IPS DF 6.9 (cell line): ENCODE measurements around the gene CDKN2AIPNL.

ENCODE experiments used
- DNase-seq: peaks from one replicate; pipeline ENCODE4 v3.0.0-alpha.2; 2013; ENCODE audit warnings: low read depth, low spot score
- H3K27ac ChIP-seq: one replicate; pipeline ENCODE4 v1.5.1; 2013; ENCODE audit warnings: low read length, control low read depth
- H3K27me3 ChIP-seq: 2 replicates; pipeline ENCODE4 v1.6.1; 2013; ENCODE audit warnings: mild to moderate bottlenecking, low read length; ENCODE audit not compliant: control insufficient read depth, insufficient read depth
- H3K36me3 ChIP-seq: 2 replicates; pipeline ENCODE4 v1.6.1; 2013; ENCODE audit warnings: low read length; ENCODE audit not compliant: control insufficient read depth, insufficient read depth
- H3K4me1 ChIP-seq: 2 replicates; pipeline ENCODE4 v1.6.1; 2013; ENCODE audit warnings: low read length; ENCODE audit not compliant: control insufficient read depth, insufficient read depth
- H3K4me3 ChIP-seq: 2 replicates; pipeline ENCODE4 v1.5.1; 2013; ENCODE audit warnings: mild to moderate bottlenecking, low read length
- H3K9me3 ChIP-seq: 2 replicates; pipeline ENCODE4 v1.6.1; 2013; ENCODE audit warnings: low read length, inconsistent platforms; ENCODE audit not compliant: control insufficient read depth, insufficient read depth
- WGBS: extraction: QIAGEN DNeasy Blood & Tissue Kit; methylation state at CpG from one replicate; pipeline ENCODE4 v1.1.7; 2013; ENCODE audit warnings: mixed read lengths, missing lambda C conversion rate; ENCODE audit not compliant: insufficient read length, insufficient coverage; 5-methylcytosine and 5-hydroxymethylcytosine counted together

Gene CDKN2AIPNL

DNA sequence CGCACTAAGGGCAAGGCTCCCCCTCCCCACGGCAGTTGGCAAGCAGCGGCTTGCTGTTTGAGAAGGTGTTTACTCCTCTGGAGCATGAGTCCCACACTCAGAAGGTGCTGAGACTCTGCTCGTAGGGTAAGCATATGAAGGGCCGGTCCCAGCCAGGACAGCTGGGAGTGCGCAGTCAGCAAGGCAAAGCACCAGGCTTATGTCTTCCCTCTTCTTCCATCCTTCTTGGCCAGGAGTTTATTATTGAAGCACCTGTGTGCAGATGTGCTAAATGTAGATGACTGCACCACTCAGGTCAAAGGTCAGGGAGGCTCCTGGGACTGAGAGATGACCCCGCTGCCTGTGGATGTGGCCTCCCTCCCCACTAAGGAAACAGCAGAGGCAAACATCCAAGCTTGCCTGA, 27.0 kb upstream of the CDKN2AIPNL start:
- DNase-seq = no peak
- H3K27ac ChIP-seq = no peak overlapping the region
- H3K4me3 ChIP-seq = no peak overlapping the region
- H3K4me1 ChIP-seq = peaks cover 8% of the 10 kb centered on the region
- peaks cover 11% of the 10 kb centered on the region for H3K36me3 ChIP-seq
- no peaks in the 10 kb centered on the region for H3K27me3 ChIP-seq
- no CpG with 5 or more reads among the region's 7 CpGs for WGBS
- H3K9me3 ChIP-seq = no peaks in the 10 kb centered on the region

DNA sequence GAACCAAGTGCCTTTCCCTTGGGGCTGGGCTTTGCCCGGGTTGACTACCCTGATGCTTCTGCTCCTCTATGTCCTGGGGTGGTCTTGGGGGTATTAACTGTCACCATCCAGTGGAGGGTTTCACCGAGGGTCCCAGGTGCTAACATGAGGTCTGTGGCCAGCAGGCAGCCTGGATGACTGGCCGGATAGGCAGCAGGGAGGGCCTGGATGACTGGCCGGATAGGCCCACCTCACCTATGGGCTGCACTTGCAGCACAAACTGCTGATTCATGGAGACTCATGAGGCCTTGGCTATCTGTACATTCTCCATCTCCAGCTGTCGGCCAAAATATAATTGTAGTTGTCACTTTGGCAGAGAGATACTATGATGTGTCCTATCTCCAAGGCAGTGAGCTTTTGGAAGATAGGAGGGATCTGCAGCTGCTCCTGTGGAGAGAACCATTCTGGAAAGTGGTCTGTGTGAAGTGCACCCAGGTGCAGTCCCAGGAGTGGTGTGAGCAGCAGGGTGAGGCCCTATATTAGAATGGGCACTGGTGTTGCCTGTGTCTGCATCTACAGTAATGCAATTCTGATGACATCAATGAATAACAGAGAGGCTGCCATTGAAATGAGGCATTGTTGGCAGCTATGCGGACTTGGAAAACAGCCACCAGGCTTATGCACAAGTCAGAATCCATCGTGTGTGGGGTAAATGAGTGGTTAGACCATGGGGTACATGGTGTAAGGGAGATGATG, 26.3 kb upstream of the CDKN2AIPNL start:
- no peak overlapping the region for H3K4me3 ChIP-seq
- no peaks in the 10 kb centered on the region for H3K9me3 ChIP-seq
- no peak overlapping the region for H3K27ac ChIP-seq
- DNase-seq = no peak
- peaks cover 8% of the 10 kb centered on the region for H3K4me1 ChIP-seq
- H3K27me3 ChIP-seq = no peaks in the 10 kb centered on the region
- H3K36me3 ChIP-seq = peaks cover 11% of the 10 kb centered on the region
- WGBS = no CpG with 5 or more reads among the region's 7 CpGs

DNA sequence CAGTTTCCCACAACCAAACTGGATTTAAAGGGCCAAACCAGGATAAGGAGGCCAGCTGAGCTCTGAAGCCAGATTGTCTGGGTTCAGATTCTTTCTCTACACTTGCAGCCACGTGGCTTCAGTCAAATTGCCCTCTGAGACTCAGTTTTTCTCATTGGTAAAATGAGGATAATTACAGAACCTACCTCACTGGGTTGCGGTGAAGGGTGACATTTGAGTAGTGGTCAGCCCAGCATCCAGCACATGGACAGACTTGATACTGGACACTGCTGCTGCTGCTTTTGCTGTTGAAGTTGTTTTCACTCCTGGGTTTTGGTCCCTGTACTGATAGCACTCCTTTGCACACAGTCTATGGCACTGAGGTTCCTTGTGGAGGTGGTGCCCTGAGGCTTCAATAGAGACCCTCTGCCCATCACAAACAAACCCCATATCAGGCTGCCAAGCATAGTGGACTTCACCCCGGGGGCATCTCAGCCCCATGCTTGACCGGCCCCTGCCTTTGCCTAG, 25.7 kb upstream of the CDKN2AIPNL start:
- H3K4me3 ChIP-seq = no peak overlapping the region
- no peak overlapping the region for H3K27ac ChIP-seq
- no peaks in the 10 kb centered on the region for H3K9me3 ChIP-seq
- no CpG with 5 or more reads among the region's 4 CpGs for WGBS
- no peaks in the 10 kb centered on the region for H3K27me3 ChIP-seq
- H3K4me1 ChIP-seq = peaks cover 11% of the 10 kb centered on the region
- DNase-seq = no peak
- H3K36me3 ChIP-seq = peaks cover 11% of the 10 kb centered on the region

DNA sequence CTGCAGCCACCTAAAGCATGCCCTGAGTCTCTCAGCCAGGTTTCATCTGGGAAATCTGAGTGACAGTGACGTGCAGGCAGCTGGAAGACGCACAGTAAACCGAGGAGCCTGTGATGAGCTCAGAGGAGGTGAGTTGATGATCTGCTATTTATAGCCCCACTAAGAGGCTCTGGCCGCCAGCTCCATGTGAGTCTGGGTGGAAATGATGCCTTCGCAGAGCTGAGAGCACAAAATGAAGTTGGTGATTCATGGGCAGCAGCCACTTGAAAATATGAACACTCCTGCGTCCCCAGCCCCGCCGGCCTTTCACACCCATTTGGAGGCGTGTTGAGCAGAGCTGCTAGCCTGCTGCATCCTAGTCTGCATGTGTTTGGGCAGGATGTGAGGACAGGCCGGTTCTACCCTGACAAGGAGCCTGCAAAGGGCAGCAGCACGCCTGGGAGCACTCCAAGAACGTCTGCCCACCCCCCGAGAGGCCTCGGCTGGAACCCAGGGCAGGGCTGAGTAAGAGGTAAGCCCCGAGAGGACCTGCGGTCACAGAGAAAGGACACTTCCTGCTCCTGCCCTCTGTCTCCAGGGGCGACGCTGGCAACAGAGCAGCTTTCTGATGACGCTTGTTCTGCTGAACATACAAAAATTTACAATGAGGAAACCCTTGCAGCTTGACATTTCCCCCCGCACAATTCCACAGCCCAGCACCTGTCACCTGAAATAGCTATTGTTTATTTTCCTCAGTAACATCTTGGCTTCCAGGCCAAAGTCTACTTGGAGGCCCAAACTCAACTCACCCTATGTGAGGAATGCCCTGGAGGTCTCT, 25.1 kb upstream of the CDKN2AIPNL start:
- no CpG with 5 or more reads among the region's 20 CpGs for WGBS
- Histone ChIP-seq H3K27me3 (no peaks in the 10 kb centered on the region), H3K9me3 (no peaks in the 10 kb centered on the region), H3K4me3 (no peak overlapping the region), H3K4me1 (peaks cover 9% of the 10 kb centered on the region), H3K27ac (no peak overlapping the region), H3K36me3 (peaks cover 11% of the 10 kb centered on the region)
- DNase-seq = no peak

DNA sequence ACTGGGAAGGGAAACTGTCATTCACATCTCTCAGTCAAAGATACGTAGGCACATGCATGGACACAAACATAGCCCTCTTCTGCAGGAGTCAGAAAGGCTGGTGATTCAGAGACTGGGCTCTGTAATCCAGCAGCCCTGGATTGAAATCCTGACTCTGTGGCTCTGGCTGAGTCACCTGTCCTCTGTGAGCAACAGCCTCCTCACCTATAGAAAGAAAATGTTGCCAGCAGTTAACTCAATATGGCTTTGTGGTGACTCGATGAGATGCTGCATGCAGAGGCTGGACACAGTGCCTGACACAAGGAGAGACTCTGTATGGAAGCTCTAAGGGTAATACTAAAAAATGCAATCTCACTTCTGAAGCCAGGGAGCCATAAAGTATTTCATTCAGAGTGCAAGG, 23.9 kb upstream of the CDKN2AIPNL start:
- H3K27ac ChIP-seq = no peak overlapping the region
- no peaks in the 10 kb centered on the region for H3K9me3 ChIP-seq
- DNase-seq = no peak
- peaks cover 8% of the 10 kb centered on the region for H3K4me1 ChIP-seq
- H3K4me3 ChIP-seq = no peak overlapping the region
- WGBS = no CpG with 5 or more reads among the region's 2 CpGs
- H3K36me3 ChIP-seq = peaks cover 10% of the 10 kb centered on the region
- no peaks in the 10 kb centered on the region for H3K27me3 ChIP-seq

DNA sequence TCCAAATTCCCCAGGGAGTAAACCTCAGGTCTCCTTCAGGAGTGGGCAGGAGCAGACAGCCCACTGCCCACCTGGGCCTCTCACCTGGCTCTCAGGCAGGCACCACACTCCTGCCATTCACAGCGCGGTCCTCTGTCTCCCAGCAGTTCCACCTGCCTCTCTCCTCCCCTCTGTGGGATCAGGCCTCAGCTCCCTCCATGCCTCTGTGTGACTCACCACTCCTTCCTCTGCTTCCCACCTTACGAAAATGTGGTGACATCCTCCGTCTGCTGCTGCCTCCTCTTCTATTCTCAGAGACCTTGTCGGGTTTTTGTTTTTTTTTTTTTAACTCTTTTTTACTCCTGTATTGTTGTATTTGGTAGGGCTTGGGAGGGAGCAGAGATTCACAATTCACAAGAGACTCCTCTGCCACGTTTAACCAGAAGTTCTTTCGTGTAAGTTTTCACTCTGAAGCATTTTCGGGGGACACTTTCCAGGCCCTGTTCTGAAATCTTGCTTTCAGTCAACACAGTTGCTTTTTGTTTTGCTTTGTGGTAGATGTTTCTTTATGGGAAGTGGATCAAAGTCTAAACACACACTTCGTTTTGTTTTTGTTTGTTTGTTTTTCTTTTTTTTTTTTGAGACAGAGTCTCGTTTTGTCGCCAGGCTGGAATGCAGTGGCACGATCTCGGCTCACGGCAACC, 21.1 kb upstream of the CDKN2AIPNL start:
- Histone ChIP-seq H3K9me3 (no peaks in the 10 kb centered on the region), H3K36me3 (peaks cover 9% of the 10 kb centered on the region), H3K4me1 (peaks cover 7% of the 10 kb centered on the region), H3K27me3 (no peaks in the 10 kb centered on the region), H3K27ac (no peak overlapping the region), H3K4me3 (no peak overlapping the region)
- DNase-seq = no peak
- no CpG with 5 or more reads among the region's 14 CpGs for WGBS

DNA sequence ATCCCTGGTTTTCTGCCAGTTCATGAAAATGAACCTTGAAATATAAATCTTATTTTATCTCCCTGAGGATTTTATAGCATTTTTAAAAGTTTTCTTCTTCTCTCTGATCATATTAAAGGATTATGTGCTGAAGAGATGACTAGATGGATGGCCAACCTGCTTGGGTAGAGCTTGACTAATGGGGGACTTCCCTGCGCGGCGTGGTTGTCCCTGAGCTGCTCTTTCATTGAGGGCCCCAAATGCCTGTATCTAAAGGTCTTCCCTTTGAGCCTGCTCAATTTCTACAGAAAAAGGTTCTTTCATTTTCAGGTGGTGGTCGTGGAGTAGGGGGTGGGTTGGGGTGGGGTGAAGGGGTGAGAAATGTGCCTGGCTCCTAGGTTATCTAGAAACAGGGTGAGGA, 20.5 kb upstream of the CDKN2AIPNL start:
- H3K4me1 ChIP-seq = peaks cover 6% of the 10 kb centered on the region
- 0 out of 2 replicates have a peak, but pooled peaks cover 3% of the 10 kb centered on the region for H3K36me3 ChIP-seq
- no peaks in the 10 kb centered on the region for H3K27me3 ChIP-seq
- H3K4me3 ChIP-seq = no peak overlapping the region
- no CpG with 5 or more reads among the region's 4 CpGs for WGBS
- no peaks in the 10 kb centered on the region for H3K9me3 ChIP-seq
- H3K27ac ChIP-seq = no peak overlapping the region
- no peak for DNase-seq

DNA sequence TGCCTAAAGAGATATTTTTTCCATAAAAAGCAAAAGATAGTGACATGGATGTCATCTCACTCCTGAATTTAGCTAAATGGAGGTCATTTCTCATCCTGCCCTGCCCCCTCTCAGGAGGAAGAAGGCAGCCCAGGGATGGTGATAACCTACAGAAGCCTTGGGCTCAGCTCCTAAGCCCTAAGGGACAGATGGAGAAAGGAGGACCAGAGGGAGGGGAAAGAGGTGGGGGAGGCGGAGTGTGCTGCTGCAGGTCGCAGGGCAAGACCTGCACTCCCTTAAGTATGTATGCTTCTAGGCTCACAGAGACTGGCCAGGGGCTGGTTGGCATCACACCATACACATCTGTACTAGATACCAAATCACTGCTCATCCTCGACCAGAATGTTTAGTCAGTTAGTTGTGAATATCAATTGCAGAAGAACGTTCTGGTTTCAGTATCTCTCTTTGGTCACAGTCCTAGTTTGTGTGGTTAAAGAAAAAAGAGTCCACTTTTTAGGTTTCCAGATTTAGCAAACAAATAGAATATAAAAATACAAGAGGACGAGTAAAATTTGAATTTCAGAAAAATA, 18.4 kb upstream of the CDKN2AIPNL start:
- no CpG with 5 or more reads among the region's 5 CpGs for WGBS
- no peak overlapping the region for H3K4me3 ChIP-seq
- DNase-seq = no peak
- no peaks in the 10 kb centered on the region for H3K27me3 ChIP-seq
- H3K4me1 ChIP-seq = peaks cover 6% of the 10 kb centered on the region
- H3K9me3 ChIP-seq = no peaks in the 10 kb centered on the region
- no peaks in the 10 kb centered on the region for H3K36me3 ChIP-seq
- H3K27ac ChIP-seq = no peak overlapping the region

DNA sequence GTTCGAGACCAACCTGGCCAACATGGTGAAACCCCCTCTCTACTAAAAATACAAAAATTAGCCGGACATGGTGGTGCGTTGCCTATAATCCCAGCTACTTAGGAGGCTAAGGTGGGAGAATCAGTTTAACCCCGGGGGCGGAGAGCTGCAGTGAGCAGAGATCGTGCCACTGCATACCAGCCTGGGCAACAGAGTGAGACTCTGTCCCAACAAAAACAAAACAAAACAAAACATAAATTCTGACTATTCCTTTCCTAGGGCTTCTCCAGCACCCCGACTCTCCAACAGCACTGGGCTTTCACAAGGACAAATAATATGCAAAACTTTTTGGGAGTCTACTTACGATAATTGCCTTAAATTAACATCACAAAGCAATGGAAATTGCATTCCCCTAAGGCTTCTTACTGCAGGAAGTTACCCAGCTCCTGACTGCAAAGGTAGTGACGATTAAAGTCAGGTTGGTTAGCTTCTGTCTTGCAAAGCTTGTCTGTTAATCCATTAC, 15.9 kb upstream of the CDKN2AIPNL start:
- Histone ChIP-seq H3K36me3 (no peaks in the 10 kb centered on the region), H3K4me1 (peaks cover 4% of the 10 kb centered on the region), H3K27me3 (no peaks in the 10 kb centered on the region), H3K27ac (no peak overlapping the region), H3K9me3 (no peaks in the 10 kb centered on the region), H3K4me3 (no peak overlapping the region)
- DNase-seq = peak; percentile 81
- no CpG with 5 or more reads among the region's 9 CpGs for WGBS

DNA sequence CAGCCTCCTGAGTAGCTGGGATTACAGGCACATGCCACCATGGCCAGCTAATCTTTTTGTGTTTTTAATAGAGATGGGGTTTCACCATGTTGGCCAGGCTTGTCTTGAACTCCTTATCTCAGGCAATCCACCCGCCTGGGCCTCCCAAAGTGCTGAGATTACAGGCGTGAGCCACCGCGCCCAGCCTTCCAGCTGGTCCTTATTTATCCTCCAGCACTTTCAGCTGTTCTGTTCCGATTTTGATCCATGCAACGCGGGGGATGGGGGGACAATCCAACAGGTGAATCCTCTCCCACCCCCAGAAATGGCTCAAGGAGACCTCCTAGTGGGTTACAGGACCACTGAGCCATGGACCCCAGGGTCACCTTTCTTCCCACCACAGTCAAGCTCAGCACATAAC, 14.7 kb upstream of the CDKN2AIPNL start:
- Histone ChIP-seq H3K27me3 (no peaks in the 10 kb centered on the region), H3K9me3 (no peaks in the 10 kb centered on the region), H3K36me3 (no peaks in the 10 kb centered on the region), H3K27ac (no peak overlapping the region), H3K4me1 (peaks cover 3% of the 10 kb centered on the region; the same call in 1 of the 2 replicates), H3K4me3 (no peak overlapping the region)
- DNase-seq = no peak
- no CpG with 5 or more reads among the region's 7 CpGs for WGBS
